Stimulated activated CD4-positive, alpha-beta T cell treated with anti-CD3 and anti-CD28 coated beads, Interleukin-4, amount 100 ng/mL, for 24 hours (primary cell): ENCODE measurements around the gene RAD9A.
A peak's percentile ranks its signal among the peaks of the same experiment; 100 is the strongest.
"Not testable (repeated sequence)": the region's sequence is repeated elsewhere in the genome, so short reads cannot be mapped to it uniquely, and the experiment has no call there.

ENCODE experiments used
- DNase-seq: peaks from one replicate; pipeline ENCODE4 v3.0.0-alpha.2; 2020

RAD9A gene

GRCh38 chr11:67397986-67398660 lies 6.3 kb downstream of the RAD9A start:
- no peak for DNase-seq

GRCh38 chr11:67398661-67399563 lies 7.1 kb downstream of the RAD9A start:
- DNase-seq: no peak

GRCh38 chr11:67400251-67400941 lies 8.6 kb downstream of the RAD9A start:
- peak; percentile 33 for DNase-seq

- no peak for DNase-seq
These were observed 9.2 kb downstream of the RAD9A start for GRCh38 chr11:67400942-67401494.

- peak; percentile 89 for DNase-seq
These were observed 9.9 kb downstream of the RAD9A start, which contains the start of gene PPP1CA for GRCh38 chr11:67401495-67402191. PPP1CA (minus strand) TSS chr11:67401858; CDS start chr11:67401782, 76 bp downstream.

GRCh38 chr11:67402192-67402839 lies 10.5 kb downstream of the RAD9A start:
- DNase-seq: not testable (repeated sequence)

- DNase-seq: not testable (repeated sequence)
These were observed 11.3 kb downstream of the RAD9A start for GRCh38 chr11:67403085-67403484.

- DNase-seq: peak; percentile 55
These were observed 12.9 kb downstream of the RAD9A start for GRCh38 chr11:67404515-67405195.

- DNase-seq: no peak
These were observed 13.4 kb downstream of the RAD9A start for GRCh38 chr11:67405196-67405567.

- DNase-seq: no peak
These were observed 14.0 kb downstream of the RAD9A start for GRCh38 chr11:67405688-67406339.

GRCh38 chr11:67406420-67406968 lies 14.7 kb downstream of the RAD9A start:
- no peak for DNase-seq

GRCh38 chr11:67406969-67407687 lies 15.3 kb downstream of the RAD9A start:
- no peak for DNase-seq

GRCh38 chr11:67407688-67408163 lies 15.9 kb downstream of the RAD9A start:
- no peak for DNase-seq

- no peak for DNase-seq
These were observed 16.8 kb downstream of the RAD9A start for GRCh38 chr11:67408437-67409200.

GRCh38 chr11:67409261-67409666 lies 17.5 kb downstream of the RAD9A start:
- peak; percentile 66 for DNase-seq

GRCh38 chr11:67409781-67410368 lies 18.1 kb downstream of the RAD9A start:
- DNase-seq: no peak

GRCh38 chr11:67410369-67410831 lies 18.6 kb downstream of the RAD9A start:
- no peak for DNase-seq
